Caco-2 (cell line): Measurements from ENCODE around the gene ZNF837. TPM values are rescaled to one million over a fixed set of nuclear protein-coding genes. Genes with fewer than 3 reads are reported as not detected.

Experiments
- BruUV-seq: library from RNA; stranded (reverse); fragments of 400-500 nt; replicated peaks from 2 replicates; lab custom pipeline; 2021; lab: Mats Ljungman, UMichigan
- CTCF ChIA-PET: fragments of 300-600 bp; sonication (Branson Sonifier 250); formaldehyde crosslinking; loops from one replicate; lab custom pipeline; 2022; ENCODE audit warnings: antibody characterized with exemption; lab: Charles Lee
- POLR2A ChIA-PET: fragments of 300-600 bp; sonication (Branson Sonifier 250); formaldehyde crosslinking; loops from one replicate; lab custom pipeline; 2022; ENCODE audit warnings: antibody characterized with exemption; lab: Charles Lee
- DNase-seq, 2 experiments: peaks; one replicate each; pipeline versions ENCODE4 v3.0.0 to v3.0.0-alpha.2; 2020 to 2022
- H3K27me3 ChIP-seq: replicated peaks from 2 replicates; pipeline ENCODE4 v1.6.0; 2011; ENCODE audit warnings: low read length; ENCODE audit not compliant: control insufficient read depth, insufficient read depth
- H3K36me3 ChIP-seq: 2 replicates; pipeline ENCODE4 v1.5.1; 2011; ENCODE audit warnings: low read length; ENCODE audit not compliant: control insufficient read depth, insufficient read depth
- H3K4me1 ChIP-seq: fragments of 250-450 bp; sonication (Bioruptor Pico); 2 replicates; pipeline ENCODE4 v1.5.1; 2020; ENCODE audit warnings: mild to moderate bottlenecking
- H3K4me3 ChIP-seq: 2 replicates; pipeline ENCODE4 v1.5.1; 2011; ENCODE audit warnings: low read depth, mild to moderate bottlenecking, control low read depth, low read length
- H3K9me3 ChIP-seq: fragments of 250-450 bp; sonication (Bioruptor Pico); 2 replicates; pipeline ENCODE4 v1.5.1; 2020; ENCODE audit warnings: mild to moderate bottlenecking, moderate library complexity
- H3K27ac Mint-ChIP-seq: one replicate; pipeline ENCODE4 v1.8.0; 2022; ENCODE audit warnings: mixed read lengths; ENCODE audit not compliant: unreplicated experiment
- H3K27me3 Mint-ChIP-seq: one replicate; pipeline ENCODE4 v1.8.0; 2022; ENCODE audit warnings: mixed read lengths; ENCODE audit not compliant: insufficient read depth, unreplicated experiment
- H3K36me3 Mint-ChIP-seq: one replicate; pipeline ENCODE4 v1.8.0; 2022; ENCODE audit warnings: mild to moderate bottlenecking, mixed read lengths; ENCODE audit not compliant: insufficient read depth, unreplicated experiment
- H3K4me1 Mint-ChIP-seq: one replicate; pipeline ENCODE4 v1.8.0; 2022; ENCODE audit warnings: low read depth, mixed read lengths; ENCODE audit not compliant: unreplicated experiment
- H3K4me3 Mint-ChIP-seq: one replicate; pipeline ENCODE4 v1.8.0; 2022; ENCODE audit warnings: mild to moderate bottlenecking, moderate library complexity, mixed read lengths; ENCODE audit not compliant: unreplicated experiment
- H3K9me3 Mint-ChIP-seq: one replicate; pipeline ENCODE4 v1.8.0; 2022; ENCODE audit warnings: mixed read lengths; ENCODE audit not compliant: unreplicated experiment
- CTCF ChIP-seq, 2 experiments: fragments of 200-600 bp in 1 of 2; IDR thresholded peaks; 1 replicate in 1 of 2; 2 replicates in 1 of 2; pipeline versions ENCODE4 v1.5.1 to v1.8.0; 2011 to 2022; ENCODE audit warnings: antibody characterized with exemption in 1 of 2, control low read depth in 1 of 2, inconsistent platforms in 1 of 2, low read depth in 1 of 2, low read length in 1 of 2, mild to moderate bottlenecking in 1 of 2, moderate library complexity in 1 of 2; ENCODE audit not compliant: insufficient read depth in 1 of 2, severe bottlenecking in 1 of 2, unreplicated experiment in 1 of 2
- intact Hi-C: fragments of 100-400 bp; cut with micrococcal nuclease; formaldehyde crosslinking; loops from one replicate; pipeline ENCODE4 v1.10.0; 2022; ENCODE audit not compliant: unreplicated experiment
- total RNA-seq: library from RNA; stranded (reverse); gene quantifications from 2 replicates; pipeline ENCODE4 v1.2.3, GENCODE V29; 2022

Gene ZNF837
- total RNA-seq, 1 experiment from 2014 or later, result 2.3 TPM

DNA sequence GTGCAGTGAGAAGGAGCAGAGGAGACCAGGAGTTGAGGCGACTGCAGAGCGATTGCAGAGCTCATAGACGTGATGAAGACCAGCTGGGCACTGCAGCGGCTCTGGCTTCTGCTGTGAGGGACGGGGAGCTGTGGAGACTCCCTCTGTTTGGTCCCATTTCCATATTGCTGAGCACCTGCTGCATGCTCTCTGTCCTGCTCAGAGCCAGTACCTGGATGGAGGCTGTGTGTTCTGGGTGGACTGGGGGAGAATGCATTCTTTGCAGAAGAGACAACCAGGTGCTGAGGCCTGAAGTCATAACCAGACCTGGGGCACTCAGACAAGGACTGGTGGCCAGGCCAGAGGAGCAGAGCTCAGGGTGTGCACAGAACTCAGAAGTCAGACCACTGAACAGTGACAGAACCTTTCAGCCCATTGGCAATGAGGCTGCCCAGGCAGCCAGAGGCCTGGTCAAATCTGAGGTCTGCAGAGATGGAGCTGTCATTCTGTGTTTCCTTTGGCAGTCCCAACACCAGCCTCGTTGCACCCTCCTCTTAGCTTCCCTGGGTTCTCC, 26.3 kb downstream of the ZNF837 start:
- H3K36me3 Mint-ChIP-seq, result no peaks in the 10 kb centered on the region
- CTCF ChIA-PET, result no interaction called here
- DNase-seq, result no peak
- no peak overlapping the region for H3K4me3 Mint-ChIP-seq
- H3K36me3 ChIP-seq, result no peaks in the 10 kb centered on the region
- no peaks in the 10 kb centered on the region for H3K9me3 Mint-ChIP-seq
- no TSS peak for BruUV-seq
- H3K4me3 ChIP-seq, result no peak overlapping the region
- no peaks in the 10 kb centered on the region for H3K27me3 ChIP-seq
- H3K27me3 Mint-ChIP-seq, result peaks cover 2% of the 10 kb centered on the region
- intact Hi-C loops, result no loop called here
- H3K9me3 ChIP-seq, result no peaks in the 10 kb centered on the region
- POLR2A ChIA-PET, result interaction anchor here (1.2 kb wide), 1 partner anchor 54 kb away, joined by 3 read pairs; the partner anchor contains the start of gene ZNF584
- TF ChIP-seq CTCF (IDR thresholded peaks at IDR 0.05; ENCODE audit: insufficient read depth in 1 of 2, low read depth in 1 of 2, low read length in 1 of 2, severe bottlenecking in 1 of 2, unreplicated experiment in 1 of 2), result no peak
- H3K27ac Mint-ChIP-seq, result no peak overlapping the region
- H3K4me1 ChIP-seq, result no peaks in the 10 kb centered on the region
- H3K4me1 Mint-ChIP-seq, result no peaks in the 10 kb centered on the region

DNA sequence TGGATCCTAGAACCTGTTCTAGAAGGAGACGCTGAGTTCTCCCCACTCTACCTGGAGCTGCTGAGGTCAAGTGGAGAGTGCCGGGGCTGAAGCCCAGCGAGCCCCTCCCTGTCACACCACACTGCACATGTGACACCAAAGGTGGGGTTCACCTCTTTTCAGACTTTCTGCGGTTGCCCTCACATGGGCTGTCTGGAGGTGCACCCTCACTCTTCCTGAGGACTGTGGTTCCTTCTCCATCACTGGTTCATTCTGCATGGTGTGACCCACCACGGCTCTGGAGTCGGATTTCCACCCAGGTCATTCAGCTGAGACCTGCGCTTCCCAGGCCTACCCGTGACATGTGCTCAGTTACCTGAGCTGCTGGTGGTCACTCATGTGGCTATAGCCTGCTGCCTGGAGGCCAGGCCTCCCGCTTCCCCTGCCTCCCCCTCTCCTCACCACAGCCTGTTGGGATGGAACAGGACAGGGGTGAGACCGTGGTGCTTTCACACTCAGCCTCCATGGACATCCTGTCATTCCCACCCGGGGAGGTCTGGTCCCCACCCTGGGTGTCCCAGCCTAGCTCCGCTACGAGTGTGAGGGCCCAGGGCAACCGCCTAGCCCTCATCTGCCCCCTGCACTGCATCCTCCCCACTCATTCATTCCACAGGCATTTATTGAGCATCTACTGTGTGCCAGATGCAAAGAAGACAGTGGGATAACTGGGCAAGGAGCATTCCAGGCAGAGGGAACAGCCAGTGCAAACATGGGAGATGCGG, 26.9 kb downstream of the ZNF837 start:
- BruUV-seq, result no TSS peak
- no peaks in the 10 kb centered on the region for H3K9me3 Mint-ChIP-seq
- ChIA-PET CTCF (no interaction called here), POLR2A (interaction anchor here (1.2 kb wide), 1 partner anchor 55 kb away, joined by 3 read pairs; the partner anchor contains the start of gene ZNF584)
- no peak for TF ChIP-seq CTCF (IDR thresholded peaks at IDR 0.05; ENCODE audit: insufficient read depth in 1 of 2, low read depth in 1 of 2, low read length in 1 of 2, severe bottlenecking in 1 of 2, unreplicated experiment in 1 of 2)
- H3K27me3 Mint-ChIP-seq, result peaks cover 4% of the 10 kb centered on the region
- H3K27ac Mint-ChIP-seq, result no peak overlapping the region
- H3K36me3 Mint-ChIP-seq, result no peaks in the 10 kb centered on the region
- Histone ChIP-seq H3K4me3 (no peak overlapping the region), H3K27me3 (no peaks in the 10 kb centered on the region), H3K36me3 (no peaks in the 10 kb centered on the region), H3K4me1 (no peaks in the 10 kb centered on the region), H3K9me3 (no peaks in the 10 kb centered on the region)
- H3K4me1 Mint-ChIP-seq, result no peaks in the 10 kb centered on the region
- H3K4me3 Mint-ChIP-seq, result no peak overlapping the region
- no peak for DNase-seq
- intact Hi-C loops, result no loop called here

DNA sequence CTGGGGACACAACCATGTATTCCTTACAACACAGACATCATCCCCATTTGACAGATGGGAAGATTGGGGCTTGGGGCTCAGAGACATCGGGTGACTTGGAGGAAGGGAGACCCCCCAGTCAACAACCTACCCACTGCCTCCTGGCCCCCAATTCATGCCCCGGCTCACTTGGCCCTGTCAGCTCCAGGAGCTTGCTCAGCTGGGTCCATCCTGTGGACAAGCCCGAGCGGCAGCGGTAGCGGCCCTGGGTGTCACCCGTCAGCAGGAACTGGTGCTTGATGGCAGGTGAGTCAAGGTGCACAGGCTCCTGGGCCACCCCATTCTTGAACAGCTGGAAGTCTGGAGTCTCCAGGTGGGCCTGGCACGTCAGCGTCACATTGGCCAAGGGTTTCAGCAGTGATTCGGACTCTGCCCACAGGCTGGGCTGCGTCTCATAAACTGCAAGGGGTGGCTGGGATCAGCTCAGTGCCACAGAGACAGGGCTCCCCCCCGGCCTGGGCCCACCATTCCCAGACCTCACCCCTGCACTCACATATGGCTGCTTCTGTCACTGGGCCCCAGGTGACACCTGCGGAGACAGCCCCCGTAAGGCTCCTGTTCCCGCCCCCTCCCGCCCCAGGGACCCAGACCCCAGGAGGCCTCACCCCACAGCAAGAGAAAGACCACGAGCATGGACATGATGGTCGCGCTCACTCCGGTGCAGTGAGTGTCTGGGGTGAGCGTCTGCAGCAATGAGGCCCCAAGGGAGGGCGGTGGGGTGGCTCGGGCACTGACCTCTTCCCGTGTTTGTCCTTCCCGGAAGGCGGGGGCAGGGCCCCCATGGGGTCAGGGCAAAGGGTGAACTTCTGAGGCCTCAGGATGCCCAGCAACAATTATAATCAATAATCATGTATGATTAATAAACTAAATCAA, 27.8 kb downstream of the ZNF837 start, which contains the start of gene A1BG:
TSS of gene A1BG (minus strand) at position 733 of the 912 bp plus-strand sequence. CDS start at position 678, 55 bp downstream.
- Mint-ChIP-seq H3K36me3 (no peaks in the 10 kb centered on the region), H3K4me1 (no peaks in the 10 kb centered on the region), H3K27ac (no peak within 1 kb of the TSS), H3K4me3 (no peak within 1 kb of the TSS), H3K9me3 (no peaks in the 10 kb centered on the region), H3K27me3 (peaks cover 4% of the 10 kb centered on the region)
- Histone ChIP-seq H3K4me1 (no peaks in the 10 kb centered on the region), H3K4me3 (no peak within 1 kb of the TSS), H3K27me3 (no peaks in the 10 kb centered on the region), H3K36me3 (no peaks in the 10 kb centered on the region), H3K9me3 (no peaks in the 10 kb centered on the region)
- intact Hi-C loops, result no loop called here
- DNase-seq, result no peak
- CTCF ChIA-PET, result no interaction called here
- POLR2A ChIA-PET, result no interaction called here
- BruUV-seq, result no TSS peak
- no peak for TF ChIP-seq CTCF (IDR thresholded peaks at IDR 0.05; ENCODE audit: insufficient read depth in 1 of 2, low read depth in 1 of 2, low read length in 1 of 2, severe bottlenecking in 1 of 2, unreplicated experiment in 1 of 2)
